IPS-18c (cell line): ENCODE measurements around the gene CASKIN1.

ENCODE experiments used
- H3K4me3 ChIP-seq: 2 replicates; pipeline ENCODE4 v1.7.0; 2013; ENCODE audit warnings: low read depth, mild to moderate bottlenecking, low read length, moderate library complexity; ENCODE audit not compliant: insufficient read depth
- H3K9me3 ChIP-seq: one replicate; pipeline ENCODE4 v1.6.1; 2013; ENCODE audit warnings: mild to moderate bottlenecking, low read length, moderate library complexity; ENCODE audit not compliant: control insufficient read depth, insufficient read depth

CASKIN1 gene

GRCh38 chr16:2186505-2186904, 9.9 kb downstream of the CASKIN1 start:
- Histone ChIP-seq H3K9me3 (no peaks in the 10 kb centered on the region), H3K4me3 (no peak overlapping the region; the same call in 1 of the 2 replicates)

DNA sequence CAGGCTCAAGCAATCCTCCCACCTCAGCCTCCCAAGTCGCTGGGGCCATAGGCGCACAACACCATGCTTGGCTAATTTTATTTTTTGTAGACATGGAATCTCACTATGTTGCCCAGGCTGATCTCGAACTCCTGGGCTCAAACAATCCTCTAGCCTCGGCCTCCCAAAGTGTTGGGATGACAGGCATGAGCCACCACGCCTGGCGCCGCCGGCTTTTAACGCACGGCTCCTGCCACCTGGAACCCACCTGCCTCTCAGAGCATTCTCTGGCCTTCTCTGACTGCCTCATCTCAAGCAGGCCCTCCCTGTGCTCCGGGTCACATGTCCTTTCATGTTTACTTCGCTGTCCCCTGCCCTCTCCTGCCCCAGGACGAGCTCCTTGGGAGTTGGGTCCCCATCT, 10.3 kb downstream of the CASKIN1 start:
- no peak overlapping the region for H3K4me3 ChIP-seq
- no peaks in the 10 kb centered on the region for H3K9me3 ChIP-seq

GRCh38 chr16:2184962-2185361, 11.4 kb downstream of the CASKIN1 start:
- no peak overlapping the region for H3K4me3 ChIP-seq
- no peaks in the 10 kb centered on the region for H3K9me3 ChIP-seq

DNA sequence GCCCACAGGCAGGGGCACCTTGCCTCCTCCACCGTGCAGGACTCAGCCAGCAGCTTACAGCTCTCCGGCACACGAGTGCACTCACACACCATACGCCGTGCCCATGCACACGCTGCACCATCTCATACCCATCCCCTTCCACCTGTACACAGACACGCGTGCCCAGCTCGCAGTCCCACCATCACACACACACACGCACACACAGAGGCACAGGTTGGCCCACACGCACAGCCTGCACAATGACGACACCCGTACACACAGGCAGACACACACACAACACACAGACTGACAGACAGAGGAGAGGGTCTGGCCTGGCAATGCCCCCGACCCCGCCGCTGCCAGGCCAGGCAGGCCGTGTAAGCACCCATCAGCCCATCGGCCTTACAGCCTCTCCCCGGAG, 12.1 kb downstream of the CASKIN1 start:
- no peak overlapping the region for H3K4me3 ChIP-seq
- no peaks in the 10 kb centered on the region for H3K9me3 ChIP-seq

DNA sequence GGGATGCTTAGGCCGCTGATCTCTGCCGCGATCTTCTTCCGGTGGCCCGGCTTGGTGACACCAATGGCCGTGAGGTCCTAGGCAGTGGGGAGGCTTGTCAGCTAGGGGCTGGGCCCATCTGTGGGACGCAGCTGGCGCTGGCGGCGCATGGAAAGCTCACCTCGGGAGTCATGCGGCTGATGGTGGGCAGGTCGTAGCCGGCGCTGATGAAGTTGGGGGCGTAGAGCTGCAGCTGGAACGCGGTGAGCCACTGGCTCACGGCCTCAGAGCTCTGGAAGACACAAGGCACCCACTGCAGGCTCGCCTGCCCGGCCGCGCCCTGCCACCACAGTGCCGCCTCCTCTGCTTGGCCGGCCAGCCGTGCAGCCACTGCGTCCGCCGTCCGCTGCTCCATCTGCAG, 12.7 kb downstream of the CASKIN1 start:
- Histone ChIP-seq H3K9me3 (no peaks in the 10 kb centered on the region), H3K4me3 (no peak overlapping the region)

- H3K9me3 ChIP-seq: no peaks in the 10 kb centered on the region
Measured at GRCh38 chr16:2181952-2182351, 14.5 kb downstream of the CASKIN1 start.

DNA sequence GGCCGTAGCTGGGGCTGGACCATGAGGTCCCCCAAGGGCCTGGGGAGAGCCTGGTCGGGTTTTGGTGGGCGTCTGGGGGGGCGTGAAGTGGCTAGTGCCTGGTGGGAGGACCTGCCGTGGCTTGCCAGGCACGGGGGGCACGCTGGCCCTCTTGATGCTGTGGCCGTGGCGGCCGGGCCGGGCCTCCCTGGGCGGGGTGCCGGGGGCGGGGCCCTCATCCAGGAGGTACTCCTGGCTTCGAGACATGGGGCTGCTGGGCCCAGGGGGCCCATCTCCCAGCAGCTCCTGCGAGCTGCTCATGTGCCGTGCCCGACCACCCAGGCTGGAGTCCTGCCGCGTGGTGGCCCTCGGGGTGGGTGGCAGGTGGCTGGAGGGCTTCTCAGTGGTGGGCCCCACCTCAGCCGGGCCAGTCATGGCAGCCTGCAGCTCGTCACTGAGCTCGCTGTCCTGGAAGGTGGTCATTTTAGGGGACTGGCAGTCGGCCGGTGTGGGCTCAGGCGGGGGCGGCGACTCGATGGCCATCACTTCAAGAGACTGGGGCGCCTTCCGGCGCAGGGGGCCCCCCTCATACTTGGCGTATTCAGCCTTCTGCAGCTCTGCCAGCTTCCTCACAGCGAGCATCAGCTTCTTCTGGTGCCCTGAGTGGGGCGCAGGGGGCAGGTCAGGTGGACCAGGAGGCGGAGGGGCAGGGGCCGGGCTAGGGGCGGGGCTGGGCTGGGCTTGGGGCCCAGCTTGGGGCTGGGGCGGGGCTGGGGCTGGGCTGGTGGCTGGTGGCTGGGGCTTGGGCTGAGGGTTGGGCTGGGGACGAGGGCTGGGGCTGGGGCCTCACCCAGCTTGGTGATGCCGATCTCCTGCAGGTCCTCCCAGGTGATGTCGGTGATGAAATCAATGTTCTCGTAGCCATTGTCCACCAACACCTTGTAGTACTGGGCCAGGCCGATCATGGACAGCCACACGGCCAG, 15.2 kb downstream of the CASKIN1 start:
- no peak overlapping the region for H3K4me3 ChIP-seq
- H3K9me3 ChIP-seq: no peaks in the 10 kb centered on the region

More at GRCh38 chr16:2181952-2182351, 14.5 kb downstream of the CASKIN1 start:
- H3K4me3 ChIP-seq: no peak overlapping the region

- H3K9me3 ChIP-seq: no peaks in the 10 kb centered on the region
- no peak overlapping the region for H3K4me3 ChIP-seq
Measured at GRCh38 chr16:2180461-2180860, 15.9 kb downstream of the CASKIN1 start.

DNA sequence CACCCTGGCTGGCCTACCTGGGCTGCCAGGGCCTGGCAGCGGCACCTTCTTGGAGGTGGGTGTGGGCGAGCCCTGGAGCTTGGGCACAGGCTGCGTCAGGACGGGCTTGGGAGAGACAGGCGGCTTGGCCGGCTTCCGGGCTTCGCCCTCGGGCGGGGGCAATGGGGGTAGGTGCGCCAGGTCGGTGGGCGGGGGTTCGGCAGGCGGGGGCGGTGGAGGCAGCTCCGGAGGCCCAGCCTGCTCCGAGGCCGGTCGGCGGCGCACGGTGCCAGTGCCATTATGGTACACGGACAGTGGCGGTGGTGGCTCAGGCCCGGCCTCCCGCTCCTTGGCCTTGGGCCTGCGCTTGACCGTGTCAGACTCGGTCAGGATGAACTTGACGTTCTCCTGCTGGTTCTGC, 16.8 kb downstream of the CASKIN1 start:
- H3K4me3 ChIP-seq: no peak overlapping the region; the same call in 1 of the 2 replicates

GRCh38 chr16:2179107-2179501, 17.3 kb downstream of the CASKIN1 start:
- Histone ChIP-seq H3K9me3 (no peaks in the 10 kb centered on the region), H3K4me3 (no peak overlapping the region; the same call in 1 of the 2 replicates)

More for the DNA sequence above, 16.8 kb downstream of the CASKIN1 start:
- H3K9me3 ChIP-seq: no peaks in the 10 kb centered on the region

GRCh38 chr16:2178321-2179106, 17.9 kb downstream of the CASKIN1 start:
- H3K4me3 ChIP-seq: no peak overlapping the region
- no peaks in the 10 kb centered on the region for H3K9me3 ChIP-seq

- H3K9me3 ChIP-seq: no peaks in the 10 kb centered on the region
Measured at GRCh38 chr16:2177561-2177960, 18.8 kb downstream of the CASKIN1 start.

DNA sequence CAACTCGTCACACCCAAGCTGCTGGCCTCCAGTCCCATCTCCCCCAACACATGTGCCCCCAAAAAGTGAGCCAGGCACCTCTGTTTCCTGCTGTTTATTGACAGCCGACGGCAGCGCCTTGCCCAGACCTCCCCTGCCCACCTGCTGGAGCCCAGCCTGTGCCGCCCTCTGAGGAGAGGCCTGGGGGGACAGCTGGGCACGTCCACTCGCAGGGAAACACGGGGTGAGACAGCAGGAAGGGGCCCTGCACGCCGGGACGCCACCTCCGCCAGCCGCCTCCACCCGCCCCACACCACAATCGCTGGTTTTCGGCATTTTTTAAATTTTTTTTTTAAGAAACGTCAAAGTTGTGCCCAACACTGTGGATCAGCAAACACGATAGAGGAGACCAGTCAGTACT, 19.3 kb downstream of the CASKIN1 start:
- no peaks in the 10 kb centered on the region for H3K9me3 ChIP-seq
- no peak overlapping the region for H3K4me3 ChIP-seq

More at GRCh38 chr16:2177561-2177960, 18.8 kb downstream of the CASKIN1 start:
- H3K4me3 ChIP-seq: no peak overlapping the region

GRCh38 chr16:2176047-2176446, 20.4 kb downstream of the CASKIN1 start:
- H3K4me3 ChIP-seq: no peak overlapping the region
- no peaks in the 10 kb centered on the region for H3K9me3 ChIP-seq

- Histone ChIP-seq H3K9me3 (no peaks in the 10 kb centered on the region), H3K4me3 (no peak overlapping the region)
Measured at GRCh38 chr16:2175454-2175853, 21.0 kb downstream of the CASKIN1 start.

GRCh38 chr16:2174396-2175131, 21.8 kb downstream of the CASKIN1 start:
- Histone ChIP-seq H3K4me3 (no peak overlapping the region), H3K9me3 (no peaks in the 10 kb centered on the region)

DNA sequence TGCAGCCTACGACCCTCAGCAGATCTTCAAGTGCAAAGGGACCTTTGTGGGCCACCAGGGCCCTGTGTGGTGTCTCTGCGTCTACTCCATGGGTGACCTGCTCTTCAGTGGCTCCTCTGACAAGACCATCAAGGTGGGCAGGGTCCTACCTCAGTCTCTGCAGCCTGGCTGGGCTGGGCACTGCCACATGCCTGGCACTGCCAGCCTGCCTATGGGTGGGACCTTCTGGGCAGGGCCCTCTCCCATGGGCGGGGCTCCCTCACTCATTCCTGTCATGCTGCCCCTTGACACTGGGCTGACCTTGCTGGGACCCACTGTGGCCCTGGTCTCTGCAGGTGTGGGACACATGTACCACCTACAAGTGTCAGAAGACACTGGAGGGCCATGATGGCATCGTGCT, 22.5 kb downstream of the CASKIN1 start:
- H3K4me3 ChIP-seq: no peak overlapping the region
- no peaks in the 10 kb centered on the region for H3K9me3 ChIP-seq
